Keratinocyte (primary cell): ENCODE data around the gene GMEB2. TPM values are rescaled to one million over a fixed set of nuclear protein-coding genes. Genes with fewer than 3 reads are reported as not detected.

Experiments used
- DNase-seq: peaks from one replicate; pipeline ENCODE4 v3.0.0-alpha.2; 2011; ENCODE audit warnings: low read depth, missing footprints, low spot score
- FAIRE-seq: peaks from 2 replicates; lab custom pipeline; 2011; peaks lifted over from hg19 to GRCh38; lab: Jason Lieb, UNC
- H2AFZ ChIP-seq: 2 replicates; pipeline ENCODE4 v1.6.0; 2012; ENCODE audit warnings: low read length, control low read depth, inconsistent platforms; ENCODE audit not compliant: control insufficient read depth
- H3K27ac ChIP-seq: 2 replicates; pipeline ENCODE4 v1.5.1; 2011; ENCODE audit warnings: low read length; ENCODE audit not compliant: control insufficient read depth, insufficient read depth
- H3K27me3 ChIP-seq: 3 replicates; pipeline ENCODE4 v1.6.0; 2011; ENCODE audit warnings: low read length; ENCODE audit not compliant: control insufficient read depth, insufficient read depth; ENCODE audit errors: extremely low read depth
- H3K36me3 ChIP-seq, 2 experiments: 2 replicates in 1 of 2; 3 replicates in 1 of 2; pipeline ENCODE4 v1.5.1; 2011; ENCODE audit warnings: low read length in 2 of 2, mild to moderate bottlenecking in 1 of 2; ENCODE audit not compliant: control insufficient read depth in 2 of 2, insufficient read depth in 2 of 2; ENCODE audit errors: extremely low read depth in 1 of 2
- H3K4me1 ChIP-seq: 3 replicates; pipeline ENCODE4 v1.5.1; 2011; ENCODE audit warnings: low read length; ENCODE audit not compliant: control insufficient read depth, insufficient read depth; ENCODE audit errors: extremely low read depth
- H3K4me2 ChIP-seq: 3 replicates; pipeline ENCODE4 v1.6.0; 2011; ENCODE audit warnings: low read depth, low read length; ENCODE audit not compliant: control insufficient read depth, insufficient read depth; ENCODE audit errors: extremely low read depth
- H3K4me3 ChIP-seq, 3 experiments: fragments of 200-600 bp in 1 of 3; sonication (generic) in 1 of 3; 2 replicates in 2 of 3; 3 replicates in 1 of 3; pipeline ENCODE4 v1.5.1; 2011 to 2016; ENCODE audit warnings: low read length in 3 of 3, mild to moderate bottlenecking in 3 of 3, control low read depth in 2 of 3, inconsistent platforms in 1 of 3, low read depth in 1 of 3, mixed read lengths in 1 of 3, mixed run types in 1 of 3, moderate library complexity in 1 of 3; ENCODE audit not compliant: control insufficient read depth in 2 of 3, insufficient read depth in 2 of 3; ENCODE audit errors: extremely low read depth in 1 of 3
- H3K79me2 ChIP-seq: 2 replicates; pipeline ENCODE4 v1.6.0; 2012; ENCODE audit warnings: low read length; ENCODE audit not compliant: control insufficient read depth, insufficient read depth
- H3K9ac ChIP-seq: 3 replicates; pipeline ENCODE4 v1.6.0; 2011; ENCODE audit warnings: low read length; ENCODE audit not compliant: control insufficient read depth, insufficient read depth; ENCODE audit errors: extremely low read depth
- H3K9me1 ChIP-seq: 3 replicates; pipeline ENCODE4 v1.6.0; 2011; ENCODE audit warnings: low read length; ENCODE audit not compliant: control insufficient read depth, insufficient read depth; ENCODE audit errors: extremely low read depth
- H3K9me3 ChIP-seq: 2 replicates; pipeline ENCODE4 v1.5.1; 2012; ENCODE audit warnings: low read depth, low read length; ENCODE audit not compliant: control insufficient read depth
- H4K20me1 ChIP-seq: 3 replicates; pipeline ENCODE4 v1.6.0; 2011; ENCODE audit warnings: low read length; ENCODE audit not compliant: control insufficient read depth, insufficient read depth; ENCODE audit errors: extremely low read depth
- CTCF ChIP-seq, 3 experiments: IDR thresholded peaks in 1 of 3; conservative IDR thresholded peaks in 1 of 3; optimal IDR thresholded peaks in 1 of 3; 2 replicates in 2 of 3; 3 replicates in 1 of 3; pipeline versions ENCODE3 to v1.5.1; 2011; ENCODE audit warnings: low read length in 3 of 3, mild to moderate bottlenecking in 3 of 3, moderate library complexity in 2 of 3, control low read depth in 1 of 3, inconsistent platforms in 1 of 3; ENCODE audit not compliant: insufficient read depth in 2 of 3; ENCODE audit errors: extremely low read depth in 1 of 3
- EZH2 ChIP-seq: IDR thresholded peaks from one replicate; pipeline ENCODE4 v1.6.1; 2012; ENCODE audit warnings: inconsistent platforms, mild to moderate bottlenecking, low read length, moderate library complexity
- dilution Hi-C: fragments of 300-500 bp; cut with MboI; formaldehyde crosslinking; loops from one replicate; pipeline ENCODE4 v1.7.0; 2020; ENCODE audit warnings: low sequenced_read_pairs; ENCODE audit not compliant: extremely low pct_ligation_motif_present
- polyA plus RNA-seq, 5 experiments: library from polyadenylated mRNA; depleted of rRNA in 3 of 5; stranded (reverse) in 3 of 5; stranded (forward) in 1 of 5; unstranded in 1 of 5; fragments of >200 nt; gene quantifications; 1 replicate in 1 of 5; 2 replicates in 3 of 5; 3 replicates in 1 of 5; pipeline versions ENCODE4 v1.2.1 to v1.2.3, GENCODE V29; 2011 to 2012; ENCODE audit warnings: missing spikeins in 2 of 5, low read depth in 1 of 5, low replicate concordance in 1 of 5

The GMEB2 gene
- polyA plus RNA-seq, 1 donor (not counting 4 experiments of a cell fraction or from before 2014, with no cell fraction given) = 5.1 TPM

DNA sequence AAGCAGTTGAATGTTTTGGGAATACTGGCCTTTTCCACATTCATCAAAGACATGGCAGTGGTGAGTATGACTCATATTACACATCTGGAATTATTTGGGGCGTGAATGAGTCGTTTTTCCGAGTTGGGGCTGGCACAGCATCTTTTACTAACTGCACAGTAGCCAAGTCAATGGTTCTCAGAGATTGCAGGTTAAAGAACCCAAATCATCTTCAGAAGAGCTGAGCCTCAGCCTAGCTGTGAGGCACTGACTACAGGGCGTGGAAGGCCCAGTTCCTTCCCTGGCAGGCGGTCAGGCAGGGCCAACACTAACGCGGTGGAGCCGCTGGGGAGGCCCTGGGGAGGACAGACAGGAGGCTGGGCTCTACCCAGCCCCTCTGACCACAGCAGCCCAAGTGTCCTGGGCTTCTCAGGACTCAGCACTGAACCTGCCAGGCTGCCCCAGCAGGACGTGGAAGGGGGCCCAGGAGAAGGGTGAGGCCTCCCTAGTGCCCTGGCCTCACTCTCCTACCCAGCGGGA lies 32.8 kb downstream of the GMEB2 start:
- FAIRE-seq (no peak), DNase-seq (no peak)
- Histone ChIP-seq H4K20me1 (no peaks in the 10 kb centered on the region), H3K9me3 (no peaks in the 10 kb centered on the region), H3K4me1 (no peaks in the 10 kb centered on the region), H2AFZ (no peak overlapping the region), H3K4me2 (no peak overlapping the region), H3K9me1 (no peaks in the 10 kb centered on the region), H3K27ac (no peak overlapping the region), H3K36me3 (peaks cover 9 to 27% of the 10 kb centered on the region in 2 experiments), H3K27me3 (no peaks in the 10 kb centered on the region), H3K79me2 (no peaks in the 10 kb centered on the region), H3K9ac (no peak overlapping the region), H3K4me3 (no peak overlapping the region)
- dilution Hi-C loops = no loop called here
- no peak for TF ChIP-seq EZH2
- no peak for TF ChIP-seq CTCF (optimal IDR thresholded peaks at IDR 0.05 in 1 of 3, IDR thresholded peaks at IDR 0.05 in 1 of 3, conservative IDR thresholded peaks at IDR 0.05 in 1 of 3; ENCODE audit: extremely low read depth in 1 of 3, insufficient read depth in 2 of 3, low read length in 3 of 3)

GRCh38 chr20:63592661-63593060 lies 34.2 kb downstream of the GMEB2 start:
- H3K36me3 ChIP-seq = peaks cover 9 to 27% of the 10 kb centered on the region in 2 experiments
- no peak for DNase-seq
- FAIRE-seq = no peak
- H3K9me3 ChIP-seq = no peaks in the 10 kb centered on the region
- no peaks in the 10 kb centered on the region for H4K20me1 ChIP-seq
- no peak overlapping the region for H3K27ac ChIP-seq
- H3K4me2 ChIP-seq = no peak overlapping the region
- H3K27me3 ChIP-seq = no peaks in the 10 kb centered on the region
- no peaks in the 10 kb centered on the region for H3K4me1 ChIP-seq
- dilution Hi-C loops = no loop called here
- H3K79me2 ChIP-seq = no peaks in the 10 kb centered on the region
- TF ChIP-seq EZH2 (no peak), CTCF (optimal IDR thresholded peaks at IDR 0.05 in 1 of 3, IDR thresholded peaks at IDR 0.05 in 1 of 3, conservative IDR thresholded peaks at IDR 0.05 in 1 of 3; ENCODE audit: extremely low read depth in 1 of 3, insufficient read depth in 2 of 3, low read length in 3 of 3) (no peak)
- H3K4me3 ChIP-seq = no peak overlapping the region
- H3K9ac ChIP-seq = no peak overlapping the region
- H2AFZ ChIP-seq = no peak overlapping the region
- no peaks in the 10 kb centered on the region for H3K9me1 ChIP-seq
